ENCODE results near the gene PTK6.
"Not testable (repeated sequence)": the region's sequence is repeated elsewhere in the genome, so short reads cannot be mapped to it uniquely, and the experiment has no call there.

Gene PTK6

GRCh38 chr20:63492518-63492917 lies 44.7 kb downstream of the PTK6 start:
- DNase-seq, result no peak

DNA sequence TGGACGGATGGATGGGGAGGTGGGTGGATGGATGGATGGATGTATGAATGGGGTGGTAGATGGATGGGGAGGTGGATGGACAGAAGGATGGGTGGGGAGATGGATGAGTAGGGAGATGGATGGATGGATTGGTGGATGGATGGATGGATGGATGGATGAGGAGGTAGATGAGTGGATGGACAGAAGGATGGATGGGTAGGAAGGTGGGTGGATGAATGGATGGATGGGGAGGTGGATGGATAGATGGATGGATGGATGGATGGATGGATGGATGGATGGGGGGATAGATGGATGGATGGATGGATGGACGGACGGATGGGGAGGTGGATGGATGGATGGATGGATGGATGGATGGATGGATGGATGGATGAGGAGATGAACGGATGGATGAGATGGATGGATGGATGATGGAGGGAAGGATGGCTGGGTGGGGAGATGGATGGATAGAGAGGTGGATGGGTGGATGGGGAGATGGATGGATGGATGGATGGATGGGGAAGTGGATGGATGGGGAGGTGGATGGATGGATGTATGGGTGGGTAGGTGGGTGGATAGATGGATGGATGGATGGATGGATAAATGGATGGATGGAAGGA lies 45.4 kb downstream of the PTK6 start:
- DNase-seq, result no peak

- DNase-seq, result no peak
Observed at GRCh38 chr20:63491078-63491477, 46.1 kb downstream of the PTK6 start.

DNA sequence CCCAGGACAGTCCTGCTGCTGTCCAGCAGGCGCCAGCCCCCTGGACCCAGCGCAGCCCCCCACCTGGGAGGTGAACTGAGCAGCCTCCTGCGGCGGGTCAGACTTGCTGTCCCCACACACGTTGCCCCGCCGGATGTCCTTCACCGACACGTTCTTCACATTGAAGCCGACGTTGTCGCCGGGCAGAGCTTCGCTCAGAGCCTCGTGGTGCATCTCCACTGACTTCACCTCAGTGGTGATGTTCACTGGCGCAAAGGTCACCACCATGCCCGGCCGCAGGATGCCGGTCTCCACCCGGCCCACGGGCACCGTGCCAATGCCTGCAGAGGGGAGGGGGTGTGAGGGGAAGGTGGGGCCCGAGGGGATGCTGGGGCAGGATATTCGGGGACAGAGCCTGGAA lies 46.8 kb downstream of the PTK6 start:
- DNase-seq, result no peak

- DNase-seq, result no peak
Observed at GRCh38 chr20:63488315-63489251, 48.6 kb downstream of the PTK6 start.

- no peak for DNase-seq
Observed at GRCh38 chr20:63487781-63488241, 49.4 kb downstream of the PTK6 start.

DNA sequence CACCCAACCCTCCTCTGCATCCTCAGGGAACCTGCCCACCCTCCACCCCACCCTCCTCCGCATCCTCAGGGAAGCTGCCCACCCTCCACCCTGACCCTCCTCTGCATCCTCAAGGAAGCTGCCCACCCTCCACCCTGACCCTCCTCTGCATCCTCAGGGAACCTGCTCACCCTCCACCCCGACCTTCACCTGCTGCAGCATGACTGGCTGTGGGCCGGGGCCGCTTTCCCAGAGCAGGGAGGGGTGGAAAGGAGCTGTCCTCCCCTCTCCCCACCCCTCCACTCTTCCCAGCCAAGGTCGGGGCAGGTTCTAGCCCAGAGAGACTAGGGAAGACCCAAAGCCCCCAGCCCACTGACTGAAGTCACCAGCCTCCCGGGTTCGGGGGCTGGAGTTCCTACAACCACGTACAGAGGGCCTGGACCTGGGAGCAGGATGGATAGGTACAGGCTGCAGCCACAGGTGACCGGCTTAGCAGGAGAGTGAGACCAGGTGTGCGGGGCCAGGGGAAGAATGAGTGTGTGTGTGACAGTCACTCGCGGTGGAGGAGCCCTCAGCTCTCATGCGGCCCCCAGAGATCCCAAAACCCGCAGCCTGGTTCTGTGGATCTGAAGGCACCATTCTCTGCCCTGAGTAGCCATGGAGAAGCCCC lies 49.9 kb downstream of the PTK6 start:
- no peak for DNase-seq

DNA sequence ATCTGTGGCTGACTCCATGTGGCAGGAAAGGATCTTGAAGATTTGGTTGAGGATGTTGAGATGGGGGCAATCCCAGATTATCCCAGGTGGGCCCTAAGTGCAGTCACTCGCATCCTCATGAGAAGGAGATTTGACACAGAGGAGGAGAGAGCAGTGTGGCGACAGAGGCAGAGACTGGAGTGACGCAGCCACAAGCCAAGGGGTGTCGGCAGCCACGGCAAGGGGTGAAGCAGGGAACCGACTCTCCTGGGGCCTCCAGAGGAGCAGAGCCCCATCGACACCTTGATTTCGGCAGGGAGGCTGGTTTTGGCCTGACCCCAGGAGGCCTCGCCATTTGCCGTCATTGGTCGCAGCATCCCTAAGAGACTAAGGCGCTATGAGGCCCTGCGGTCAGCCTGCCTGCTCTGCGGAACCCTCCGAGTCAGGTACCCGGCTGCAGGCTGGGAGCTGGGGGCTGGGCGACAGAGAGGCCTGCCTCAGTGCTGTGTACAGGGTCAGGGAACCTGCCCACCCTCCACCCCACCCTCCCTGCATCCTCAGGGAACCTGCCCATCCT lies 50.8 kb downstream of the PTK6 start:
- no peak for DNase-seq

DNA sequence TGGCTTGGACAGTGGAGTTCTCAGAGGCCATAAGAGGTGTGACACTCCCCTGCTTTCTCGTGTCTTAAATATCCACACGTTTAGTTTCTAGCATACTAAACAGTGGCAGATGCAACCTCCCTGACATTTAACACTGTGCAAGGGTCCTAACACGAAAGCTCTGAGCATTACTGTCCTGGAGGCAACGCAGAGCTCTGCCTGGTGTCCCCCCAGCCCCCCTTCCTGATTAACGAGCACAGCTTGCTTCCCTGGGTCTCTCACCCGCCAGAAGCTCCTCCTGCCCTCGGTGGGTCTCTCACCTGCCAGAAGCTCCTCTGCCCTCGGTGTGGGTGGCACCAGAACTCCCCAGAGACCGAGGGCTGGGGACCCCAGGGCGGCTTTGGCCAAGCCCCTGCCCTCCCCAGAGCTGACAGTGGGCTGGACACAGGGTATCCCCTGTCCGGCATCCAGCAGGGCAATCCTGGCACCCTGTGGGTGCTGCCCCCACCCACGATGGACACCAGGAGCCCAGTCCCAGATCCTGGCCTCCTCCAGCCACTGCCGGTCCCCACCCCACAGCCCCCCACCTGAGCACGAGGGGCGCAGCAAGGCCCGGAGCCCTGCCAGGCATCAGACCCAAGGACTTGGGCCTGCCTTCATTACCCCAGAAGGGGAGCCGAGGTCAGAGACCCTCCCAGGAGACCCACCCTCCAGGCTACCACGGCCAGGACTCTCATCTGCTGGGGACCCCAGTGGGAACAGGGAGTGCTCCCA lies 52.3 kb downstream of the PTK6 start:
- no peak for DNase-seq

DNA sequence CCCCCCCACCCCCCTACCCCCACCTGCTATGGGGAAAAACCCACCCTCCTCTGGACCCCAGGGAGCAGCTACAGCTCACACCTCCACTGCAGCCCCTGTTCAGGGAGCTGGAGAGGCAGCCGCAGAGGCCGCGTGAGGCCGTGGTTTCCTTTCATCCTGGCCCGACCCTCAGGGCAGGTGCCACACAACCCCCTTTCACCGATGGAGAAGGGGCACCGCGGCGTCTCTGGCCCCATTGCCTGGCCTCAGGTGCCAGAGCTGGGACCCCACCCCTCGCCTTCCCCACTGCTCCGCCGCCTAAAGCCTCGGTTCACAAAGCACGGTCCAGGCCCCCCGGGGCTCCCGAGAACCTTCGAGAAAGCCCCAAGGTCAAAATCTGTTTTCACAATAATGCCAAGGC lies 52.9 kb downstream of the PTK6 start:
- DNase-seq, result no peak

- no peak for DNase-seq
Observed at GRCh38 chr20:63483834-63484233, 53.3 kb downstream of the PTK6 start.

DNA sequence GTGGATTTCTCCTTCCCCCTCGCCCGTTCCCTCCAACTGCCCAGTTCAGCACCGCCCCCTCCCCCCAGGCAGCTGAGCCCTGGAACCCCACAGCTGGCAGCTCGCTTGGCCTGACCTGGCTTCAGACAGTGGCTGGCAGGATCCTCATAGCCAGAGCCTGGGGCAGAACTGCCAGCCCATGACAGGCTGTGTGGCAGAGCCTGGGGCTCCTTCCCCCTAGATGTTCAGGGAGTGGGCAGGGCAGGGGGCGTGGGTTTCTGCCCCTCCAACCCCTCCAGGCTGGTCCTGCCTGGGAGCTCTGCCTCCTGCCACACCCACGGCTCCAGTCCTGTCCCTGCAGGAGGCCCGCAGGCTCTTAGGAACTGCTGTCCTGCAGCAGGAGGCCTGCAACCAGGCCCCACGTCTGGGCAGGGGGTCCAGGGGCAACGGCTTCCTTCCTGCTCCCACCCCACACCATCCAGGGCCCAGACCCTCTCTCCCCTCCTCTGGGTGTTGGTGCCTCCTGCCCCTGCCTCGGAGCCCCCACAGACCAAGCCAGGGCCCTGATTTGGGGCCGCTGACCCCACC lies 55.1 kb downstream of the PTK6 start:
- DNase-seq, result no peak

DNA sequence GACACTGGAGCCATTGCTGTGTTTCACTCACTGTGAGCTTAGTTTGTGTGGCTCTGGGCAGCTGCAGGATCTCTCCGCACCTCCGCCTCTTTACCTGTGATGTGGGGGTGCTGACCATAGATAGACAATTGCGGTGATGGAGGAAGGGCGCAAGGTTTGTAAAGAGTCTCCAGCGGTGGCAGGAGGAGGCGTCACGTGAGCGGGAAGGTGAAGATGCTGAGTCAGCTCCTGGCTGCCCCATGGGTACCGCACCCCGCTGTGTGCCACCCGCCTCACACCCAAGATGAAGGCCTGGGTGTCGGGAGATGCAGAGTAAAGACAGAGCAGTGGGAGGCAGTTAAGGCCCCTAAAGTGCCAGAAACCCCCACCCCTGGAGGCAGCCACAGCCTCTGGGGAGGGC lies 55.7 kb downstream of the PTK6 start:
- DNase-seq, result no peak

GRCh38 chr20:63479695-63480419 lies 57.3 kb downstream of the PTK6 start:
- DNase-seq, result not testable (repeated sequence)

DNA sequence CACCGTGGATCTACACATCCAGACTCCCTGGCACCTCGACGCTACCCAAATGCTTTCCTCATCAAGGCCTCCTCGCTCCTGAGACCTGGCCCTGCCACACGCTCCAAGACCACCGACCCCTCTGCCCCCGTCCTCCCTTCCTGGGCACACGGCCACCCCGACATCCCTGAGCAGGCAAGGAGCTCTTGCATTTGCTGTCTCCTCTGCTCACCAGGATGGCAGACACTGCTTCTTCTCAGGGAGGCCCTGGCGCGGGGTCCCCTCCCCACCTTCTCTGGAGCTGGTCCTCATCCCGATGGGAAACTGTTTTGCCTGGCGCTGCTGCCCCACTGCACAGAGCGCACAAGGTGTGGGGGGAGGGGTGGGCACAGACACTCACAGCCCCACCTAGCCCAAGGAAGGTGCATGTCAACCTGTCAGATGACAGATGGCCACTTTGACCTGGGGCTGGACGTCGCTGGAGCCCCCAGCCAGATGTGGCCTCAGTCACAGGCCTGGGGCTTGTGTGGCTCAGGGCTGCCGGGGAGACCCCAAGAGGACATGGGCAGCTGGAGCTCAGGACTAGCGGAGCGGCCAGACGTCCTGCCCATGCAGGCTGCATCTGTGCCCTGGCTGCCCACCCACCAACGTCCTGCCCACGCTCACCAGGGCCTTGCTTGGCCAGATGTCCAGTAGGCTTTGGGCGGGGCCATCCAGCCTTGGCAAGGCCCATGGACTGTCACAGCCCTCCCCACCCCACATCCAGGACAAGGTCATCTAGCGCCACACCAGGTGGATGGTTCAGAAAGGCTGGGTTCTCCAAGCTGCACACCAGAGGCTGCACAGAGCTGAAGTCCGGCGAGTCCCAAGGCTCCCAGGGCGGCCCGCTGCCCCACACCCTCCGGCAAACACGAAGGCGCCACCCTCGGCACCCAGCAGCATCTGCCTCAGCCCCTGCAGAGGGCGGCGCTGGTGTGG lies 58.6 kb downstream of the PTK6 start:
- no peak for DNase-seq
